ENCODE data around the gene KLF6. TPM values are rescaled to one million over a fixed set of nuclear protein-coding genes. Genes with fewer than 3 reads are reported as not detected.

KLF6 gene
- polyA plus RNA-seq, 1 donor from 2014 or later: 10.4 TPM

- TF ChIP-seq SMC3 (conservative IDR thresholded peaks at IDR 0.05; ENCODE audit: poor library complexity) (no peak), MXI1 (conservative IDR thresholded peaks at IDR 0.05; ENCODE audit: poor library complexity, severe bottlenecking) (no peak), REST (IDR thresholded peaks at IDR 0.05; ENCODE audit: borderline replicate concordance) (no peak), TAF1 (IDR thresholded peaks at IDR 0.05; ENCODE audit: low read depth) (no peak), RAD21 (conservative IDR thresholded peaks at IDR 0.05) (no peak), POLR2AphosphoS5 (IDR thresholded peaks at IDR 0.05) (no peak), CTCF (IDR thresholded peaks at IDR 0.05; ENCODE audit: poor library complexity, severe bottlenecking) (no peak), EZH2 (IDR thresholded peaks at IDR 0.05; ENCODE audit: borderline replicate concordance, insufficient read depth, low read length, poor library complexity, severe bottlenecking) (no peak), EP300 (conservative IDR thresholded peaks at IDR 0.05; ENCODE audit: poor library complexity, severe bottlenecking) (no peak)
- no peaks in the 10 kb centered on the region for H3K27me3 ChIP-seq (ENCODE audit: insufficient read depth, low read depth, low read length)
- H3K9me3 ChIP-seq (ENCODE audit: low read length): no peaks in the 10 kb centered on the region
- no peak overlapping the region for H2AFZ ChIP-seq (ENCODE audit: low read depth, low read length)
- H3F3A ChIP-seq (ENCODE audit: insufficient read depth, low read length, poor library complexity, severe bottlenecking): peaks cover 3% of the 10 kb centered on the region
- no peak overlapping the region for H3K27ac ChIP-seq (ENCODE audit: low read length)
- peak overlapping the region; percentile 63 for H3K4me2 ChIP-seq (ENCODE audit: low read length)
- H3K36me3 ChIP-seq (ENCODE audit: insufficient read depth, low read length): peaks cover 19% of the 10 kb centered on the region
- H3K9me2 ChIP-seq (ENCODE audit: insufficient read depth, low read length): no peaks in the 10 kb centered on the region
- no peak overlapping the region for H3K9ac ChIP-seq (ENCODE audit: low read length)
- H4K20me1 ChIP-seq (ENCODE audit: insufficient read depth): no peaks in the 10 kb centered on the region
- peak overlapping the region; percentile 95 for H3K4me3 ChIP-seq (ENCODE audit: low read length)
- peaks cover 55% of the 10 kb centered on the region for H3K79me2 ChIP-seq (replicated peaks; ENCODE audit: insufficient read depth, low read length)
These were observed 3.4 kb downstream of the KLF6 start for GRCh38 chr10:3781468-3782145.

- Histone ChIP-seq H3K9me2 (ENCODE audit: insufficient read depth, low read length) (no peaks in the 10 kb centered on the region), H3F3A (ENCODE audit: insufficient read depth, low read length, poor library complexity, severe bottlenecking) (peaks cover 3% of the 10 kb centered on the region), H3K9ac (ENCODE audit: low read length) (no peak overlapping the region), H3K79me2 (replicated peaks; ENCODE audit: insufficient read depth, low read length) (peaks cover 55% of the 10 kb centered on the region), H3K4me2 (ENCODE audit: low read length) (no peak overlapping the region), H3K36me3 (ENCODE audit: insufficient read depth, low read length) (peaks cover 19% of the 10 kb centered on the region), H3K9me3 (ENCODE audit: low read length) (no peaks in the 10 kb centered on the region), H3K27ac (ENCODE audit: low read length) (no peak overlapping the region), H3K4me3 (ENCODE audit: low read length) (peak overlapping the region; percentile 95), H4K20me1 (ENCODE audit: insufficient read depth) (no peaks in the 10 kb centered on the region), H2AFZ (ENCODE audit: low read depth, low read length) (no peak overlapping the region), H3K27me3 (ENCODE audit: insufficient read depth, low read depth, low read length) (no peaks in the 10 kb centered on the region)
- no peak for TF ChIP-seq MXI1 (conservative IDR thresholded peaks at IDR 0.05; ENCODE audit: poor library complexity, severe bottlenecking)
- TF ChIP-seq SMC3 (conservative IDR thresholded peaks at IDR 0.05; ENCODE audit: poor library complexity): no peak
- TF ChIP-seq POLR2AphosphoS5 (IDR thresholded peaks at IDR 0.05): no peak
- no peak for TF ChIP-seq RAD21 (conservative IDR thresholded peaks at IDR 0.05)
- no peak for TF ChIP-seq EZH2 (IDR thresholded peaks at IDR 0.05; ENCODE audit: borderline replicate concordance, insufficient read depth, low read length, poor library complexity, severe bottlenecking)
- TF ChIP-seq CTCF (IDR thresholded peaks at IDR 0.05; ENCODE audit: poor library complexity, severe bottlenecking): no peak
- no peak for TF ChIP-seq REST (IDR thresholded peaks at IDR 0.05; ENCODE audit: borderline replicate concordance)
- no peak for TF ChIP-seq TAF1 (IDR thresholded peaks at IDR 0.05; ENCODE audit: low read depth)
- TF ChIP-seq EP300 (conservative IDR thresholded peaks at IDR 0.05; ENCODE audit: poor library complexity, severe bottlenecking): no peak
These were observed 4.1 kb downstream of the KLF6 start for GRCh38 chr10:3780771-3781467.

Measured in neural cell (in vitro differentiated cells).